GM13977 (cell line): Measurements from ENCODE around the gene POLR1G.
A peak's percentile ranks its signal among the peaks of the same experiment; 100 is the strongest.

Experiments used
- DNase-seq: peaks from one replicate; pipeline ENCODE4 v3.0.0; 2012; ENCODE audit warnings: low spot score
- CTCF ChIP-seq: IDR thresholded peaks from 2 replicates; pipeline ENCODE4 v1.5.1; 2012; ENCODE audit warnings: mild to moderate bottlenecking, control low read depth; ENCODE audit not compliant: insufficient read depth; ENCODE audit errors: extremely low read depth, missing control alignments
- in situ Hi-C: fragments of 300-500 bp; cut with MboI; formaldehyde crosslinking; loops from one replicate; pipeline ENCODE4 v1.12.0; 2022; ENCODE audit warnings: low sequenced_read_pairs, low pct_unique_long_range_greater_than_20kb, mixed read lengths, inconsistent platforms; ENCODE audit not compliant: unreplicated experiment

The POLR1G gene

GRCh38 chr19:45380107-45380506 is 26.3 kb upstream of the POLR1G start:
- no peak for DNase-seq
- no peak for TF ChIP-seq CTCF
- in situ Hi-C loops: no loop called here

DNA sequence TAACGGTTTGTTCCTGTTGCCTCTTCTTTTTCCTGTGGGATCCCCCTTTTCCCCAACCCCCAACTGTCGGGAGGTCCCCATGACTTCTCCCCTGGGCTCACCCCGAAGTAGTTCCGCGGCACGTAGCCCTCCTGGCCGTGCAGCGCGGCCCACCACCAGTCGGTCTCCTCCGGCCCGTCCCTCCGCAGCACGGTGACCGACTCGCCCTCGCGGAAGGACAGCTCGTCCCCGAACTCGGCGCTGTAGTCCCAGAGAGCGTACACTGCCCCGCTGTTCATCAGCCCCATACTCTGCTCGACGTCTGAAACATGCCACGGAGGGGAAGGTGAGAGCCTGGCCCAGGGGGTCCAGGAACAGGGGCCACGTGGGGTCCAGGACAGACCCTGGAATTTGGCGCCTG is 24.0 kb upstream of the POLR1G start:
- no peak for TF ChIP-seq CTCF
- no peak for DNase-seq
- in situ Hi-C loops: no loop called here

DNA sequence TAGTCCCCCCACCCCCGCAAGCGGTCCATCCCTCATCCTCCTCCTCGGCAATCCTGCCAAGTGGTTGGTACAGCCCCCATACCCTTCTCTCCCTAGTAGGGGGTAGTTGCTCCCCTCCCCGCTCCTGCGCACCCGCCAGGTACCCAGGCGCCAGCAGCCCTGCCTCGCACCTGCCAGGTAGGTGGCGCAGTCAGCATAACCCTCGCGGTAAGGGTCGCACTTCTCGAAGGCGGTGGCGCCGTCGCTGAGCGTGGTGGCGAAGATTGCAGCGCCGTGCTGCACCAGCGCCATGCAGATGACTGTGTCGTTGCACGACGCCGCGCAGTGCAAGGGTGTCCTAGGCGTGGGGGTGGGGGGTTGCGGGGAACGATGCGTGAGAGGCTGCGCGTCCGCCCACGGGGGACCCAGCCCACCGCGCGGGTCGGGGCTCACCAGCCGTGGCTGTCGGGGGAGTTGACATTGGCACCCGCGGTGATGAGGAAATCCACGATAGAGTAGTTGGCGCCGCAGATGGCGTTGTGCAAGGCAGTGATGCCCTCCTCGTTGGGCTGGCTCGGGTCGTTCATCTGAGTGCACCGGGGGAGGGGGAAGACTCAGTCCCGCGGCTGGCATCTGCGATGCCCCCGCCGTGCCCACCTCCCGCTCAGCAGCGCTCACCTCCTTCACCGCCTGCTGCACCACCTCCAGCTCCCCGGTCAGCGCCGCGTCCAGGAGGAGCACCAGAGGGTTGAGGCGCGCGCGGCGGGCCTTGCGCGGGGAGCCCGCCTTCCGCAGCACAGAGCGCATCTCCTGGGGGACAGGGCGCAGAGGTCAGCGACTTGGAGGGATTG is 20.8 kb upstream of the POLR1G start:
- no peak for DNase-seq
- in situ Hi-C loops: no loop called here
- no peak for TF ChIP-seq CTCF

DNA sequence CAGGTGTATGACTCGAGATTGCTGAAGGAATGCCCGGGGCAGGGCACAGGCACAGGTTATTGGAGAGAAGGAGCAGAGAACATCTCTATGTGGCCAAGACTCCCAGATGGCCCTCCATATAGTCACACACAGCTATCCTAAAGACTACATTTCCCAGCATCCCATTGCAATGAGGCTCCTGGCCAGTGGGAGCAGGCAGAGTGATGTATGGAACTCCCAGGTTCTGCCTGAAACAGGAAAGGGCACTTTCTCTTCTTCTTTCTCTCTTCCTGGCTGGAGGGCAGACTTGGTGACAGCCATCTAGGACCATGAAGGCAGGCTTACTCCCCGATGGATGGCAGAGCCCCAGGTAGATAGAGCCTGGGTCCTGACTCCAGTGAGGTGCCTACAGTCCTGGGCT is 15.1 kb upstream of the POLR1G start:
- DNase-seq: peak; percentile 27
- no peak for TF ChIP-seq CTCF
- in situ Hi-C loops: no loop called here

GRCh38 chr19:45391871-45392665 is 14.4 kb upstream of the POLR1G start:
- no peak for DNase-seq
- in situ Hi-C loops: no loop called here
- no peak for TF ChIP-seq CTCF

DNA sequence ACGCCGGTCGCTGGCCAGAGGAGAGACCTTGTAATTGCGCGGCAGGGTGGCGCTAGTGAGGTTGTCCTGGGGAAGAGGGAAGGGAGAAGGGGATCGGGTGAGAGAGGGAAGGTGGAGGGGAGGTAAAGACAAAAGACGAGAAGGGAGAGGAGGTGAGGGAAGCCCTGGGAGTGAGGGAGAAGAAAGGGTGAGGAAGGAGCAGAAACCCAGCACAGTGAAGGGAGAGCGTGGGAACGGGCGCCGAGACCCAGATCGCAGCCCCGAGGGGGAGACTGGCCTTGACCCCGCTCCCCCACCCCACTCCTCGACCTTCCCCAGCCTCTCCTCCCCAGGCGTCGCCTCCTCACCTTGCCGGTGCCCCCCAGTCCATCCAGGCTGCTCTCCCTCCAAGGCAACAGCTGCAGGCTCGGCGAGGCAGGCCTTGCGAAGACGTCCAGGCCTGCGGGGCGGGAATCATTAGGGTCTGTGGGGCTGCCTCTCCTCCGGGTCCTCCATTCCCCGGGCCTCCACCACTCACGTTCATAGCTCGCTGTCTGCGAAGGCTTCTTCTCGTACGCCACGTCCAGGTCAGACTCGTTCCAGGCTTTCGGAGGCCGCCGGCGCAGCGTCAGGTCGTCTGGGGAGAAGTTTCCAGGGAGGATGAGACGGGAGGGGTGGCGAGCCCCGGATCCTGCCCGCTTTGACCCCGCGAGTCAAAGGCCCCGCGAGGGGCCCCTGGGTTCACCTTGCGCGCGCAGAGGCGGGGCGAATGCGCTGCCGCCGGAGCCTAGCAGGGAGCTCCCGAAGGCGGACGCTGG is 10.4 kb upstream of the POLR1G start:
- DNase-seq: peak; percentile 12
- peak; percentile 34 for TF ChIP-seq CTCF
- in situ Hi-C loops: no loop called here
